Measurements from ENCODE around the gene MADD.

The MADD gene

DNA sequence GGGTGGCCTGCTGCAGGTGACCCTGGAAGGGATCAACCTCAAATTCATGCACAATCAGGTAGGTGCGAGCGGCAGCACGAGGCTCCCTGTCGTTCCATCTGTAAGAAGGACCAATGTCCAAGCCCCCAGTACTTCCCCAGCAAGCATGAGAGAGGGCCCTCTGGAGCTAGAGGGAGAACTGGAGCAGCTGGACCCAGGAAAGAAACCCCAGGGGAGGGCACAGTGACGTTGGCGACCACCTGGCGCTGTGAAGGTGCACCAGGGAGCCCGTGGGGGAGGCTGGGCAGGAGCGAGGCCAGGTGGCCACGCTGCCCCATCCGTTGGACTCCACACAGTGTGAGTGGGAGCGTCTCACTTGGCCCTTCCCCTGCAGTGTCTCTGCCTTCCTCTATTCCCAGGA is 54.6 kb downstream of the MADD start:
- DNase-seq (ENCODE audit: low read depth) = no peak
- TF ChIP-seq, protein P1, sequence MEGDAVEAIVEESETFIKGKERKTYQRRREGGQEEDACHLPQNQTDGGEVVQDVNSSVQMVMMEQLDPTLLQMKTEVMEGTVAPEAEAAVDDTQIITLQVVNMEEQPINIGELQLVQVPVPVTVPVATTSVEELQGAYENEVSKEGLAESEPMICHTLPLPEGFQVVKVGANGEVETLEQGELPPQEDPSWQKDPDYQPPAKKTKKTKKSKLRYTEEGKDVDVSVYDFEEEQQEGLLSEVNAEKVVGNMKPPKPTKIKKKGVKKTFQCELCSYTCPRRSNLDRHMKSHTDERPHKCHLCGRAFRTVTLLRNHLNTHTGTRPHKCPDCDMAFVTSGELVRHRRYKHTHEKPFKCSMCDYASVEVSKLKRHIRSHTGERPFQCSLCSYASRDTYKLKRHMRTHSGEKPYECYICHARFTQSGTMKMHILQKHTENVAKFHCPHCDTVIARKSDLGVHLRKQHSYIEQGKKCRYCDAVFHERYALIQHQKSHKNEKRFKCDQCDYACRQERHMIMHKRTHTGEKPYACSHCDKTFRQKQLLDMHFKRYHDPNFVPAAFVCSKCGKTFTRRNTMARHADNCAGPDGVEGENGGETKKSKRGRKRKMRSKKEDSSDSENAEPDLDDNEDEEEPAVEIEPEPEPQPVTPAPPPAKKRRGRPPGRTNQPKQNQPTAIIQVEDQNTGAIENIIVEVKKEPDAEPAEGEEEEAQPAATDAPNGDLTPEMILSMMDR (conservative IDR thresholded peaks at IDR 0.05; ENCODE audit: control insufficient read depth, insufficient read depth, low read depth, low read length) = no peak
- no peak overlapping the region for H3K4me3 ChIP-seq (ENCODE audit: control insufficient read depth, low read depth, low read length)

DNA sequence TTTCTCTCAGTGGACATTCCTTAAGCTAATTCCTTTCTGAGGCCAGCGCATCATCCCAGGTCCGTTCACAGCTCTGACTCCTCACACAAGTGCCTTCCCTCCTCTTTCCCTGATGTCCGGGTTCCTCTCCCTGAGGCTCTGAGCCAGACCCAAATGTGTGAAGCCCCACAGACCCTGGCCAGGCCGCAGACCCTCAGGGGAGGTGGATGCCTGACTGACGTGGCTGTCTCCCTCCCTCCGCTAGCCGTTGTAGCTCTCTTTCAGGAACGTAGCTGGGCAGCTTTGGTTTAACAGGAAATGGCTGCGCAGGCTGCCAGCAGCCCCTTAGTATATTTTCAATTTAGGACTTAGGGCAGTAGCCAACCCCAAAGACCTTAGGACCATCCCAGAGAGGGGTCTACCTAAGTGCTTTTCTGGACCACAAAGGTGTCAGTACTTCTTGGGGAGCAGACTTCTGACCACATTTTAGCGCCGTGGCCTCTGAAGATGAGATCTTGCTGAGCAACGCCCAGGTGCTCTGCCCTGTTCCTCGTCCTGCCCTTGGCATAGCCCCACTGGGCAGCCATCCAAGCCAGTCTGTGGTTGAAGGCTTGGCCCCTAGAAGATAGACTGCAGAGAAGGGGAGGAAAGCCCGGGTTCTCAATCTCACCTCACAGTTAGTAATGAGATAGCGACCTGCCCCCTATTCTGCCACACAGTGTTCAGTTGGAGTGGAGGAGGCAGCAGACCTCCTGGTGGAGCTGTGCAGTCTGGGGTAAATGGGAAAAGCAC is 55.5 kb downstream of the MADD start:
- TF ChIP-seq, protein P1 (conservative IDR thresholded peaks at IDR 0.05; ENCODE audit: control insufficient read depth, insufficient read depth, low read depth, low read length) = no peak
- H3K4me3 ChIP-seq (ENCODE audit: control insufficient read depth, low read depth, low read length) = no peak overlapping the region
- DNase-seq (ENCODE audit: low read depth) = no peak

DNA sequence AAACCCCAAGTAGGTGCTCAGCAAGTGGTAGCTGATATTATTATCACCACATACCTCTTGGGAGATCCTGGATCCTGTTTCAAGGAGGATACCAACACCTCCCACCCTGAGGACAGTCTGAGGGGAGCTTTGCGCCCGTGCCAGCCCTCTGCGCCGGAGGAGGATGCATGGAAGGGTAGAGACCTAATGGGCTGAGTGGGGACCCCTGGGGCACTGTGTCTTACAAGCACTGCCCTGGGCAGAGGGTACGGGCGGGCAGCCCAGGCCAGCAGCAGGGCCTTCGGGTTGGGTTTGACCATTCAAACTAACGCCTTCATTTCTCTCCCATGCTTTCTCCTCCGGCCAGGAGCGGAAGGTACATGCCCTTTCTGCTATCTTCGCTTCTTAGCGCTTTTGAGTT is 56.3 kb downstream of the MADD start:
- no peak overlapping the region for H3K4me3 ChIP-seq (ENCODE audit: control insufficient read depth, low read depth, low read length)
- TF ChIP-seq, protein P1 (conservative IDR thresholded peaks at IDR 0.05; ENCODE audit: control insufficient read depth, insufficient read depth, low read depth, low read length) = no peak
- no peak for DNase-seq (ENCODE audit: low read depth)

DNA sequence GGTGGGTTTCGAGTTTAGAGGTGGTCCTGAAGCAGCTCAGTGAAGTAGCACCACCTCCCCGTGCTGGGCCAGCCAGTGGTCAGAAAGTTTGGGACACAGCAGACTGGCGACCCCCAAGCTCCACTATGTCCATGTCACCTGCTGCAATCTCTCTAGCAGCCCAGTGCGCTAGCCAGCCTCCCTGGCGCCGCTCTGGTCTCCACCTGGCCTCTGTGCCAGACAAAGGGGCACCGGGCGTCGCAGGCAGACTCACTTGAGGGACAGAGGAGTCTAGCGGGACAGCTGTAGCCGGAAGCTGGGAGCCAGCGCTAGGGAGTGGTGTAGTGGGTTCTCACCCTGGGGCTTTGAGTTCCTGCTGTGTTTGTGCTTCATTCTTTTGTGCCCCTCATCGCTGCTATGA is 57.1 kb downstream of the MADD start:
- H3K4me3 ChIP-seq (ENCODE audit: control insufficient read depth, low read depth, low read length) = no peak overlapping the region
- TF ChIP-seq, protein P1 (conservative IDR thresholded peaks at IDR 0.05; ENCODE audit: control insufficient read depth, insufficient read depth, low read depth, low read length) = no peak
- no peak for DNase-seq (ENCODE audit: low read depth)

DNA sequence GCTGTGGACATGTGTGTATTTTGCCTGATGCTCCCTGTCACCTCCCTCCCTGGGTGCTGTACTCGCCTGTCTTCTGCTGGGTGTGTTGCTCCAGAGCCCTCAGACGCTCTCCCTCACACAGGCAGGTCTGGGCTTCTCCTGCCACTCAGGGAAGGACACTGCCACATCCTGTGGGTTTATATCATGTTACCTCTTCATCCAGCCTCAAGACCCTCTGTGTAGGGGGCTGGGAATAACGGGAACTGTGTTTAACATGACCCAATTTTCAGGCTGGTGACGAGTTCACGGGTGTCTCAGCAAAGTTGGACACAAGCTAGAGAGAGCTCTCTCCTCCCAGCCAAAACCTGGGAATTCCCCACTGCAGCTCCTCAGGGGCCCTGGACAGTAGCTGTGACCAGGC is 58.0 kb downstream of the MADD start:
- DNase-seq (ENCODE audit: low read depth) = no peak
- H3K4me3 ChIP-seq (ENCODE audit: control insufficient read depth, low read depth, low read length) = no peak overlapping the region
- TF ChIP-seq, protein P1 (conservative IDR thresholded peaks at IDR 0.05; ENCODE audit: control insufficient read depth, insufficient read depth, low read depth, low read length) = no peak

DNA sequence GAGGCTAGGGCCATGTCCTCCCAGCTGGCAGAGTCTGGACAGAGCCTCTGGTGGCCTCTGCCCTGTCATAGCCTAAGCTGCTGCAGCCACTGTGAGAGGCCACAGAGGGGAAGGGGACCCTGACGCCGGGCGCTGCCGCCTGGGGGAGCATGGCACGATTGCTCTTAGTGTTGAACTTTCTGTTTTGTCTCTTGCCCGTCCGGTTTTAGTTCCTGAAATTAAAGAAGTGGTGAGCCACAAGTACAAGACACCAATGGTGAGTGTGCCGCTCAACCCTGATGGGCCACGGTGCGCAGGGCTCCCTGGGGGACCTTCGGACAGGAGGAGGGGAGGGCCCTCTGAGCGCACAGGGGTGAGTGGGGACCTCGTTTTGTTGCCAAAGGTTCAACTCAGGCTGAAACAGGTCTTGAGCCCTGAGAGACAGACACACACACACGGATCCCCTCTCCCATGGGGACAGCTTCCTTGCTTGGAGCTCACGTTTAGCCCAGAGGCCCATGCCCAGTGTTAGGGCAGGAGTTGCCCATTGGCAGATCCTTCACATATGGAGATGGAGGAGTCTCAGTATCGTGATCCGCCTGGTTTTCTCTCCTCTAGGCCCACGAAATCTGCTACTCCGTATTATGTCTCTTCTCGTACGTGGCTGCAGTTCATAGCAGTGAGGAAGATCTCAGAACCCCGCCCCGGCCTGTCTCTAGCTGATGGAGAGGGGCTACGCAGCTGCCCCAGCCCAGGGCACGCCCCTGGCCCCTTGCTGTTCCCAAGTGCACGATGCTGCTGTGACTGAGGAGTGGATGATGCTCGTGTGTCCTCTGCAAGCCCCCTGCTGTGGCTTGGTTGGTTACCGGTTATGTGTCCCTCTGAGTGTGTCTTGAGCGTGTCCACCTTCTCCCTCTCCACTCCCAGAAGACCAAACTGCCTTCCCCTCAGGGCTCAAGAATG is 58.8 kb downstream of the MADD start:
- TF ChIP-seq, protein P1 (conservative IDR thresholded peaks at IDR 0.05; ENCODE audit: control insufficient read depth, insufficient read depth, low read depth, low read length) = no peak
- H3K4me3 ChIP-seq (ENCODE audit: control insufficient read depth, low read depth, low read length) = no peak overlapping the region
- DNase-seq (ENCODE audit: low read depth) = no peak
